Esophagus squamous epithelium (tissue), 5 donors: ENCODE measurements around the gene ZNF407. TPM values are rescaled to one million over a fixed set of nuclear protein-coding genes. Genes with fewer than 3 reads are reported as not detected.

Experiments
- DNase-seq: peaks from one replicate; lab custom pipeline; 2025; lab: John Stamatoyannopoulos, UW
- H3K27ac ChIP-seq, 4 donors: fragments of 200-600 bp; sonication (generic); one replicate each; pipeline ENCODE4 v1.5.1; 2016 to 2019; ENCODE audit warnings: mild to moderate bottlenecking in 1 of 4
- H3K27me3 ChIP-seq, 4 donors: fragments of 200-600 bp; sonication (generic); 1 replicate in 3 of 4; 2 replicates in 1 of 4; pipeline versions ENCODE4 v1.5.1 to v1.6.0; 2017 to 2021; ENCODE audit warnings: antibody characterized with exemption in 1 of 4
- H3K36me3 ChIP-seq, 3 donors: fragments of 200-600 bp; sonication (generic); one replicate each; pipeline ENCODE4 v1.5.1; 2016 to 2019
- H3K4me1 ChIP-seq, 3 donors: fragments of 200-600 bp; sonication (generic); one replicate each; pipeline ENCODE4 v1.5.1; 2017 to 2019
- H3K4me3 ChIP-seq, 4 donors: fragments of 200-600 bp; sonication (generic); 1 replicate in 3 of 4; 2 replicates in 1 of 4; pipeline ENCODE4 v1.5.1; 2016 to 2019; ENCODE audit warnings: mild to moderate bottlenecking in 2 of 4, moderate library complexity in 1 of 4
- H3K9me3 ChIP-seq, 3 donors: fragments of 200-600 bp; sonication (generic); one replicate each; pipeline ENCODE4 v1.5.1; 2016 to 2019
- CTCF ChIP-seq, 6 experiments: fragments of 450-650 bp in 4 of 6; fragments of 200-600 bp in 2 of 6; sonication (generic) in 2 of 6; IDR thresholded peaks; one replicate each; pipeline ENCODE4 v1.5.1; 2016 to 2019; ENCODE audit warnings: antibody characterized with exemption in 6 of 6, mild to moderate bottlenecking in 4 of 6, moderate library complexity in 4 of 6
- POLR2A ChIP-seq, 4 donors: fragments of 450-650 bp; IDR thresholded peaks; one replicate each; pipeline ENCODE4 v1.6.1; 2017; ENCODE audit warnings: antibody characterized with exemption in 4 of 4, mild to moderate bottlenecking in 4 of 4, moderate library complexity in 3 of 4
- WGBS, 2 donors: methylation state at CpG; one replicate each; pipeline ENCODE4 v1.1.5; 2018; 5-methylcytosine and 5-hydroxymethylcytosine counted together
- intact Hi-C: fragments of 100-400 bp; cut with DNase I; formaldehyde crosslinking; loops from one replicate; pipeline ENCODE4 v1.15.0; 2022
- total RNA-seq, 4 donors: library from RNA; depleted of rRNA; stranded (reverse); fragments of >200 nt; gene quantifications; one replicate each; pipeline ENCODE4 v1.1.0, GENCODE V29; 2016
- donor health status: DM: yes; HTN: yes; CAD: no.

Gene ZNF407
- total RNA-seq, 4 donors from 2014 or later: 6.4 to 21.2 (median 13.1) TPM

DNA sequence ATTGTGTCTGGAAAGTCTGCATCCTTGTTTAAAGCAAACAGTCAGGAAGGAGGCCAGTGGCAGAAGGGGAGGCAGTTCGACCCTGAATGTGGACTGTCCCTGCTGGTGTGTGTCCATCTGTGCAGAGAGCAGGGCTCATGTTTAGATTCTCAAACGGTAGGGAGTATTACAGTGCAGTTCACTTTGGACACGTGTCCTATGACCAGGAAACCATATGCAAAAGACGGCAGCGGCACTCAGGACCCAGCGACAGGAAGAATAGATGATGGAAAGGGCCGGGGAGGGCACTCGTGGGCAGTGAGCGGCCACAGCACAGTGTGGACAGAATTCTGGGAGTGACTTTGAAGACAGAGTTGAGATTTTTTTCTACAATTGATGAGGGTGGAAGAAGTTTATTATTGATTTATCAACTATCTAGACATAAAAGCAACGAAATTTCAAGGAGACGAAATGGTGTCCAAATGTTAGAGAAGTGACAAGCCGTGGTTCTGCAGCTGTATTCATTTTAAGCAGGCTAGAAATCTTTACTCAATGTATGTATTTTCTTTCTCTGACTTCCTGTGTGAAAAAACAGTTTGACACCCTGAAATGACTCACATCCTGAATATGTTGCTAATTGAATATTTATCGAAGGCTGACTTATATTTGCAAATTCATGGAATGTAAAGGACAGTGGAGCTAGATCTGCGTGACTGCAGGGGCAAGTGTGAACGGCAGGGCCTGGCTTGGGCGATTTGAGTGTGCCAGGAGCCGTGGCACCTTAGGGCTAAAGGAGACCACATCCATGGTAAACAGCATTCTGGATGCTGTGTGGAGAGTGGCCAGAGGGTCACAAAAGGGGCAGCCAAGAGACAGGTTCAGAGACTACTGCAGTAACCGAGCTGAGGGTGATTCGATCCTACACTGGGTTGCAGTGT is 397.1 kb downstream of the ZNF407 start:
- H3K4me3 ChIP-seq: peak overlapping the region in 1 of 4 donors; percentile 9
- H3K9me3 ChIP-seq: no peaks in the 10 kb centered on the region
- H3K27ac ChIP-seq: peak overlapping the region in 3 of 4 donors; percentile 25 to 67 (median 45)
- intact Hi-C loops: no loop called here
- TF ChIP-seq CTCF (IDR thresholded peaks at IDR 0.05): no peak
- TF ChIP-seq POLR2A (IDR thresholded peaks at IDR 0.05): peak in 1 of 4 donors; percentile 27
- no peak for DNase-seq
- no peaks in the 10 kb centered on the region for H3K36me3 ChIP-seq
- 47 to 56% methylated on average over 19 of the region's 19 CpGs for WGBS, 2 donors
- no peaks in the 10 kb centered on the region for H3K27me3 ChIP-seq
- peaks cover 0 to 14% (median 0%) of the 10 kb centered on the region in 3 donors for H3K4me1 ChIP-seq

- Histone ChIP-seq H3K36me3 (no peaks in the 10 kb centered on the region), H3K27ac (peak overlapping the region in 2 of 4 donors; percentile 45 to 67), H3K27me3 (no peaks in the 10 kb centered on the region), H3K4me1 (peaks cover 0 to 14% (median 0%) of the 10 kb centered on the region in 3 donors), H3K4me3 (no peak overlapping the region), H3K9me3 (no peaks in the 10 kb centered on the region)
- TF ChIP-seq POLR2A (IDR thresholded peaks at IDR 0.05): no peak
- no peak for TF ChIP-seq CTCF (IDR thresholded peaks at IDR 0.05)
- WGBS, 2 donors: 80 to 88% methylated on average over 2 of the region's 2 CpGs
- intact Hi-C loops: no loop called here
- no peak for DNase-seq
Measured at GRCh38 chr18:74995419-74995736, 397.7 kb downstream of the ZNF407 start.

DNA sequence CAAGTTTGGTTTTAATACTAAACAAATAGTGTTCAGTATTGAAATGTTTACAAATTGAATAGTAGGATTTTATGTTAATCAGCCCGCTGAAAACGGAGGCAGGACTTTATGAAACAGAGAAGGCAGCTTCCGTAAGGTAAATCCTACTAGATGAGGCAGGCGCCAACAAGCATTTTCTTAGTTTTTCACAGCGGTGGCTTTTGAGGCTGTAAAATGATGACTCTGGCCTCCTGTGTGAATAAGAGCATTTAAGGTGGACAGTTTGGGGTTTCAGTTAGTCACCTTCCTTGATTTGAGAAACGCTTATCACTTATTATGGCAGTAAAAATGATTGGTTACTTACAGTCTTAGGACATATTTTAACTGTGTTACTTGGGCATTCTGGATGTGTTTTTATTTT is 398.4 kb downstream of the ZNF407 start:
- H3K9me3 ChIP-seq: no peaks in the 10 kb centered on the region
- 40 to 84% methylated on average over 6 of the region's 6 CpGs for WGBS, 2 donors
- no peak for DNase-seq
- H3K4me1 ChIP-seq: peaks cover 0 to 14% (median 0%) of the 10 kb centered on the region in 3 donors
- TF ChIP-seq CTCF (IDR thresholded peaks at IDR 0.05) (no peak), POLR2A (IDR thresholded peaks at IDR 0.05) (no peak)
- no peaks in the 10 kb centered on the region for H3K27me3 ChIP-seq
- no peak overlapping the region for H3K4me3 ChIP-seq
- no peaks in the 10 kb centered on the region for H3K36me3 ChIP-seq
- intact Hi-C loops: no loop called here
- H3K27ac ChIP-seq: no peak overlapping the region

- TF ChIP-seq CTCF (IDR thresholded peaks at IDR 0.05) (no peak), POLR2A (IDR thresholded peaks at IDR 0.05) (no peak)
- H3K4me1 ChIP-seq: peaks cover 0 to 14% (median 0%) of the 10 kb centered on the region in 3 donors
- no peak overlapping the region for H3K27ac ChIP-seq
- no peaks in the 10 kb centered on the region for H3K36me3 ChIP-seq
- no peak for DNase-seq
- H3K27me3 ChIP-seq: no peaks in the 10 kb centered on the region
- no peaks in the 10 kb centered on the region for H3K9me3 ChIP-seq
- WGBS, 2 donors: 84 to 90% methylated on average over 6 of the region's 6 CpGs
- no peak overlapping the region for H3K4me3 ChIP-seq
- intact Hi-C loops: no loop called here
Measured at GRCh38 chr18:74996996-74997395, 399.3 kb downstream of the ZNF407 start.

DNA sequence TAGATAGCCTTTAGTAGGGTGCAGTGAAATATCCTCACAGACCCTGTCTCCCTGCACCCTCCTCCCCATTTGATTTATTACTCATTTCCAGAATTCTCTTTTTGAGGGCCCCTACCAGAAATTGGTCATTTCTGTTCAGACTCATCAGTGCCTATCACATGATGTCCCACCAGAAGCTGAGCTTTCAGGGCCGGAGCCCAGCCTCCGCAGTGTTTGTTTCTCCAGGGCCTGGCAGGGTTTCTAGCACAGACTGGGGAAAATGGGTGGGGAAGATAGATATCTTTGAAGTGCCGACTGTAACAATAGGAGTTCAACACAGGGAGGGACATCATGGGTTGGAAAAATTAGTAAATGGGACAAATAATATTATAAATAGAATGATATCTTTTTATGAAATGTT is 403.2 kb downstream of the ZNF407 start:
- H3K36me3 ChIP-seq: no peaks in the 10 kb centered on the region
- WGBS, 2 donors: 61 to 65% methylated on average over 3 of the region's 3 CpGs
- peaks cover 0 to 17% (median 0%) of the 10 kb centered on the region in 3 donors for H3K4me1 ChIP-seq
- no peak for DNase-seq
- no peaks in the 10 kb centered on the region for H3K9me3 ChIP-seq
- no peaks in the 10 kb centered on the region for H3K27me3 ChIP-seq
- H3K27ac ChIP-seq: no peak overlapping the region
- TF ChIP-seq CTCF (IDR thresholded peaks at IDR 0.05) (no peak), POLR2A (IDR thresholded peaks at IDR 0.05) (no peak)
- no peak overlapping the region for H3K4me3 ChIP-seq
- intact Hi-C loops: no loop called here
